M059J (cell line): ENCODE measurements around the gene GMPPB. TPM values are rescaled to one million over a fixed set of nuclear protein-coding genes. Genes with fewer than 3 reads are reported as not detected.

Experiments
- DNase-seq: peaks from one replicate; pipeline ENCODE4 v3.0.0-alpha.2; 2012; ENCODE audit warnings: low read depth
- total RNA-seq: library from RNA; depleted of rRNA; stranded (reverse); fragments of >200 nt; shearing (Covaris generic); gene quantifications from 2 replicates; pipeline ENCODE4 v1.2.3, GENCODE V29; 2014; rRNA removed

The GMPPB gene
- total RNA-seq, 1 experiment from 2014 or later = 39.4 TPM

DNA sequence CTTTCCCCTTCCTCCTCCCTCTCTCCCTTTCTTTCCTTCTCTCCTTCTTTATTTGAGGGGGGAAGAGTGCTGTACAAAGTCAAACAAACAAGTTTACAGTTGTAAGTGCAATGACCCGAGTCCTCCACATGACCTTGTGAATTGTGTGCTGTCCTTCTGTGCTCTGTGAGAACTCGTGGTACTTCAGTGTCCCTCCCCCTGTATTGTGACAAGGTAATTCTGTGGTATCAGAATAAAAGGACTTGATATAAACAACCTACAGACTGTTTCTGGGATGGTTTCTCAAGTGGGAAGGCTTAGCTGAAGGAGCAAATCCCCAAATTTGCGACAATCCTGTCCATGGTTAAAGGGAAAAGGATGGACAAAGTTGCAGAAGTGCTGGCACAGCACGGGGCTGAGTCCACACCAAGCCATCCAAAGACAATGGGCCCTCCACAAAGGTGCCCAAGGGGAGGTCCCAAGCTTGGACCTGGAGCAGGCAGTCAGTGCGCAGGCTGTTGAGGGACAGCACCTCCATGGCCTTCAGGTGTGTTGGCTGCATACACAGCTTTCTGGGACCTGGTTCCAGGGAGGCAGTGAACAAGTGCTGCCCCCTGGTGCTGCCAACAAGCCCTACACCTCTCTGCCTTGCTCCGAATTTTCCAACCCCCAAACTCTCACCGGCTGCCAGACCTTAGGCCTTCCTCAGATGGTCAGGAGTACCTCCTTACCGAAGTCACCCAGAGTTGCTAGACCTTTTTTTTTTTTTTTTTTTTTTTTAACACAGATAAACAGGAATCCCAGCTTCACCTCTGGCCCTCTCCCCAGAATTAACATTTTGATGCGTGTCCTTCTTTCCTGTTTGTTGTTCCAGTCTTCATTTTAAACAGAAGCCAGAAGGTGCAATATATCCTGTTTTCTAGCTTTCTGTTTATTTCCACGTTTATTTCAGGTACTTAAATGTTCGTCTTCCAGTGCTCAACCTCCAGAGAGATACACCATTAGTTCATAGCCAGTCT, 52.2 kb downstream of the GMPPB start:
- peak; percentile 52 for DNase-seq

DNA sequence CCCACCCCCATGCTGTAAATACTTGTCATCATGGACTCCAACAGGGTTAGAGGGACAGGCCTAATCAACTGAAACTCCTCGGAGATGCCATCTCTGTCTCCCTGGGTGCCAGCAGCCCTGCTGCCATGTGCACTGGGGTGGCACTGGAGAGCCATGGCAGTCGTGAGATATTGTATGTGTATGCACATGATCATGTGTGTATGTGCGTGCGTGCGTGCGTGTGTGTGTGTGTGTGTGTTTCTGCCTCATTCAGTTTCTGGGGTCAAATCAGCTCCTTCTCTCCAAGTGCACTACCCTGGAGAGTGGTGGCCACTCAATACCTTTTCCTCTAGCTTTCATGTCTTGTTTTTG, 52.8 kb downstream of the GMPPB start:
- no peak for DNase-seq

Other genes with a start within 250 kb of the GMPPB start
- 0.07 and 0.27 TPM in 2 replicates for gene BSN, start 169.5 kb downstream of the GMPPB start, total RNA-seq
- gene APEH, start 49.6 kb downstream of the GMPPB start, total RNA-seq = 60.4 and 88.6 TPM in 2 replicates
- 0.59 TPM in 1 of 2 replicates, not detected in the other for gene MST1, start 34.5 kb downstream of the GMPPB start, total RNA-seq
- gene RNF123, start 34.4 kb downstream of the GMPPB start, total RNA-seq = 6.9 and 13.7 TPM in 2 replicates
- gene AMIGO3, start 4.3 kb downstream of the GMPPB start, total RNA-seq = 5.5 TPM in 1 of 2 replicates, not detected in the other
- gene IP6K1, start 62.6 kb upstream of the GMPPB start, total RNA-seq = 21.4 and 33.7 TPM in 2 replicates
- not detected in 2 replicates for gene CDHR4, start 75.9 kb upstream of the GMPPB start, total RNA-seq
- 0.89 and 1.6 TPM in 2 replicates for gene INKA1, start 79.3 kb upstream of the GMPPB start, total RNA-seq
- gene UBA7, start 90.0 kb upstream of the GMPPB start, total RNA-seq = 21.8 and 46.1 TPM in 2 replicates
- 6.5 and 9.9 TPM in 2 replicates for gene TRAIP, start 132.6 kb upstream of the GMPPB start, total RNA-seq
- 0.12 and 0.27 TPM in 2 replicates for gene CAMKV, start 146.0 kb upstream of the GMPPB start, total RNA-seq
- gene MST1R, start 179.9 kb upstream of the GMPPB start, total RNA-seq = 0.17 and 1.4 TPM in 2 replicates
- 2.8 and 5.1 TPM in 2 replicates for gene MON1A, start 205.9 kb upstream of the GMPPB start, total RNA-seq
- 13.4 and 21.7 TPM in 2 replicates for gene RBM6, start 216.2 kb upstream of the GMPPB start, total RNA-seq